H9 (cell line): Measurements from ENCODE around the gene GPM6B. TPM values are rescaled to one million over a fixed set of nuclear protein-coding genes. Genes with fewer than 3 reads are reported as not detected.
A peak's percentile ranks its signal among the peaks of the same experiment; 100 is the strongest.

Experiments
- DNase-seq: peaks from one replicate; pipeline ENCODE4 v3.0.0-alpha.2; 2017
- H2AFZ ChIP-seq: one replicate; pipeline ENCODE4 v1.6.1; 2013; ENCODE audit warnings: mild to moderate bottlenecking, low read length, control low read depth, moderate library complexity
- H2AK5ac ChIP-seq: 2 replicates; pipeline ENCODE4 v1.6.1; 2013; ENCODE audit warnings: low read length, control low read depth, mixed read lengths; ENCODE audit not compliant: insufficient read length
- H2BK120ac ChIP-seq: one replicate; pipeline ENCODE4 v1.6.1; 2013; ENCODE audit warnings: low read depth, mild to moderate bottlenecking, low read length, control low read depth, inconsistent platforms; ENCODE audit not compliant: poor library complexity, severe bottlenecking
- H2BK12ac ChIP-seq: 2 replicates; pipeline ENCODE4 v1.6.1; 2013; ENCODE audit warnings: low read length, control low read depth, mixed read lengths, low read depth; ENCODE audit not compliant: insufficient read length
- H2BK15ac ChIP-seq: 2 replicates; pipeline ENCODE4 v1.6.1; 2013; ENCODE audit warnings: low read depth, low read length, control low read depth
- H2BK20ac ChIP-seq: one replicate; pipeline ENCODE4 v1.6.1; 2013; ENCODE audit warnings: low read depth, mild to moderate bottlenecking, low read length, control low read depth, inconsistent platforms; ENCODE audit not compliant: poor library complexity, severe bottlenecking
- H2BK5ac ChIP-seq: 2 replicates; pipeline ENCODE4 v1.6.1; 2013; ENCODE audit warnings: low read length, control low read depth, mixed read lengths; ENCODE audit not compliant: insufficient read length
- H3K14ac ChIP-seq: 2 replicates; pipeline ENCODE4 v1.6.1; 2013; ENCODE audit warnings: low read length, control low read depth; ENCODE audit not compliant: insufficient read depth
- H3K18ac ChIP-seq: 2 replicates; pipeline ENCODE4 v1.6.1; 2013; ENCODE audit warnings: low read depth, mild to moderate bottlenecking, mixed read lengths, low read length, control low read depth; ENCODE audit not compliant: insufficient read length
- H3K23ac ChIP-seq: 2 replicates; pipeline ENCODE4 v1.6.1; 2013; ENCODE audit warnings: low read length, control low read depth, mixed read lengths, low read depth; ENCODE audit not compliant: insufficient read length
- H3K23me2 ChIP-seq: 2 replicates; pipeline ENCODE4 v1.6.1; 2013; ENCODE audit warnings: low read depth, mild to moderate bottlenecking, mixed read lengths, low read length, control low read depth; ENCODE audit not compliant: insufficient read length, poor library complexity, severe bottlenecking
- H3K27ac ChIP-seq: 2 replicates; pipeline ENCODE4 v1.5.1; 2013; ENCODE audit warnings: low read length, control low read depth, mixed read lengths, low read depth; ENCODE audit not compliant: insufficient read length
- H3K27me3 ChIP-seq: 2 replicates; pipeline ENCODE4 v1.6.1; 2013; ENCODE audit warnings: low read length, control low read depth, inconsistent platforms; ENCODE audit not compliant: insufficient read depth
- H3K4ac ChIP-seq: 2 replicates; pipeline ENCODE4 v1.6.1; 2013; ENCODE audit warnings: low read depth, mild to moderate bottlenecking, control low read depth, inconsistent platforms, low read length, moderate library complexity
- H3K4me1 ChIP-seq: 2 replicates; pipeline ENCODE4 v1.6.1; 2013; ENCODE audit warnings: low read length, control low read depth, inconsistent platforms; ENCODE audit not compliant: insufficient read depth
- H3K4me2 ChIP-seq: 2 replicates; pipeline ENCODE4 v1.6.1; 2013; ENCODE audit warnings: low read length, control low read depth, mixed read lengths; ENCODE audit not compliant: insufficient read length, insufficient read depth
- H3K56ac ChIP-seq: 2 replicates; pipeline ENCODE4 v1.6.1; 2013; ENCODE audit warnings: low read depth, mild to moderate bottlenecking, mixed read lengths, low read length, control low read depth; ENCODE audit not compliant: insufficient read length
- H3K79me1 ChIP-seq: 2 replicates; pipeline ENCODE4 v1.6.1; 2013; ENCODE audit warnings: low read depth, mild to moderate bottlenecking, moderate library complexity, low read length, control low read depth, inconsistent platforms; ENCODE audit not compliant: insufficient read depth, poor library complexity, severe bottlenecking
- H3K79me2 ChIP-seq: 2 replicates; pipeline ENCODE4 v1.6.1; 2013; ENCODE audit warnings: low read length, control low read depth, inconsistent platforms; ENCODE audit not compliant: insufficient read depth
- H3K9ac ChIP-seq: 2 replicates; pipeline ENCODE4 v1.6.1; 2013; ENCODE audit warnings: low read length, control low read depth, mixed read lengths; ENCODE audit not compliant: insufficient read length; ENCODE audit errors: extremely low read depth
- H3K9me3 ChIP-seq: one replicate; pipeline ENCODE4 v1.6.1; 2013; ENCODE audit warnings: low read depth, low read length, inconsistent platforms; ENCODE audit not compliant: control insufficient read depth
- H3T11ph ChIP-seq: one replicate; pipeline ENCODE4 v1.6.1; 2013; ENCODE audit warnings: mild to moderate bottlenecking, low read length, control low read depth, inconsistent platforms
- H4K20me1 ChIP-seq: one replicate; pipeline ENCODE4 v1.6.1; 2013; ENCODE audit not compliant: control insufficient read depth, insufficient read length, insufficient read depth
- H4K5ac ChIP-seq: 2 replicates; pipeline ENCODE4 v1.6.1; 2013; ENCODE audit warnings: low read depth, mild to moderate bottlenecking, mixed read lengths, low read length, control low read depth; ENCODE audit not compliant: insufficient read length
- H4K8ac ChIP-seq: replicated peaks from 2 replicates; pipeline ENCODE4 v1.6.1; 2013; ENCODE audit warnings: low read length, control low read depth, mixed read lengths, low read depth; ENCODE audit not compliant: insufficient read length
- H4K91ac ChIP-seq: 2 replicates; pipeline ENCODE4 v1.6.1; 2013; ENCODE audit warnings: low read depth, mild to moderate bottlenecking, moderate library complexity, mixed read lengths, low read length, control low read depth; ENCODE audit not compliant: insufficient read length
- H3K27ac Mint-ChIP-seq, 3 experiments: 2 replicates in 2 of 3; 3 replicates in 1 of 3; pipeline ENCODE4 v1.8.0; 2020 to 2021; ENCODE audit warnings: mixed read lengths in 3 of 3, mild to moderate bottlenecking in 1 of 3, moderate library complexity in 1 of 3
- H3K27me3 Mint-ChIP-seq: 2 replicates; pipeline ENCODE4 v1.8.0; 2021; ENCODE audit warnings: low read depth, mild to moderate bottlenecking, moderate library complexity, mixed read lengths
- H3K36me3 Mint-ChIP-seq, 3 experiments: 2 replicates in 2 of 3; 3 replicates in 1 of 3; pipeline ENCODE4 v1.8.0; 2020 to 2021; ENCODE audit warnings: low read depth in 3 of 3, mixed read lengths in 3 of 3; ENCODE audit not compliant: insufficient read depth in 1 of 3
- H3K4me1 Mint-ChIP-seq, 2 experiments: 2 replicates each; pipeline ENCODE4 v1.8.0; 2020; ENCODE audit warnings: mixed read lengths in 2 of 2
- H3K4me3 Mint-ChIP-seq, 2 experiments: 2 replicates in 1 of 2; 3 replicates in 1 of 2; pipeline ENCODE4 v1.8.0; 2020 to 2021; ENCODE audit warnings: mild to moderate bottlenecking in 2 of 2, mixed read lengths in 2 of 2, moderate library complexity in 1 of 2
- H3K9me3 Mint-ChIP-seq, 2 experiments: 2 replicates in 1 of 2; 3 replicates in 1 of 2; pipeline ENCODE4 v1.8.0; 2020; ENCODE audit warnings: mild to moderate bottlenecking in 2 of 2, mixed read lengths in 2 of 2, moderate library complexity in 1 of 2
- WGBS: extraction: QIAGEN DNeasy Blood & Tissue Kit; methylation state at CpG from one replicate; pipeline ENCODE4 v1.1.7; 2013; ENCODE audit warnings: missing lambda C conversion rate, low lambda C conversion rate, mixed read lengths; ENCODE audit not compliant: insufficient read length; ENCODE audit errors: extremely low coverage; 5-methylcytosine and 5-hydroxymethylcytosine counted together
- total RNA-seq: library from RNA; stranded (reverse); gene quantifications from 2 replicates; pipeline ENCODE4 v1.2.1, GENCODE V29; 2021
- TF ChIP-seq, protein P1 (sequence below): fragments of 200-600 bp; sonication (generic); conservative IDR thresholded peaks from 3 replicates; pipeline ENCODE4 v1.8.0; 2021; ENCODE audit warnings: antibody characterized with exemption, mild to moderate bottlenecking

GPM6B gene
- total RNA-seq, 1 experiment from 2014 or later = 73.9 TPM

GRCh38 chrX:13761606-13762414 lies 55.1 kb downstream of the GPM6B start:
- Histone ChIP-seq H3K23me2 (no peaks in the 10 kb centered on the region), H2AK5ac (no peak overlapping the region), H3K9ac (no peak overlapping the region), H3T11ph (no peak overlapping the region), H3K79me2 (no peaks in the 10 kb centered on the region), H2BK15ac (no peak overlapping the region), H4K20me1 (no peaks in the 10 kb centered on the region), H3K23ac (no peak overlapping the region), H2BK12ac (no peak overlapping the region), H3K4me1 (peaks cover 11% of the 10 kb centered on the region; the same call in 1 of the 2 replicates), H3K27me3 (no peaks in the 10 kb centered on the region; the same call in 1 of the 2 replicates), H2AFZ (no peak overlapping the region), H2BK5ac (no peak overlapping the region), H3K79me1 (no peaks in the 10 kb centered on the region), H3K18ac (no peak overlapping the region), H3K14ac (no peak overlapping the region), H4K91ac (no peak overlapping the region), H3K4me2 (peak overlapping the region; percentile 65), H4K8ac (no peak overlapping the region), H3K9me3 (no peaks in the 10 kb centered on the region), H4K5ac (no peak overlapping the region), H2BK20ac (no peak overlapping the region), H2BK120ac (no peak overlapping the region), H3K27ac (peak overlapping the region; percentile 59), H3K56ac (no peak overlapping the region), H3K4ac (no peak overlapping the region)
- TF ChIP-seq, protein P1, sequence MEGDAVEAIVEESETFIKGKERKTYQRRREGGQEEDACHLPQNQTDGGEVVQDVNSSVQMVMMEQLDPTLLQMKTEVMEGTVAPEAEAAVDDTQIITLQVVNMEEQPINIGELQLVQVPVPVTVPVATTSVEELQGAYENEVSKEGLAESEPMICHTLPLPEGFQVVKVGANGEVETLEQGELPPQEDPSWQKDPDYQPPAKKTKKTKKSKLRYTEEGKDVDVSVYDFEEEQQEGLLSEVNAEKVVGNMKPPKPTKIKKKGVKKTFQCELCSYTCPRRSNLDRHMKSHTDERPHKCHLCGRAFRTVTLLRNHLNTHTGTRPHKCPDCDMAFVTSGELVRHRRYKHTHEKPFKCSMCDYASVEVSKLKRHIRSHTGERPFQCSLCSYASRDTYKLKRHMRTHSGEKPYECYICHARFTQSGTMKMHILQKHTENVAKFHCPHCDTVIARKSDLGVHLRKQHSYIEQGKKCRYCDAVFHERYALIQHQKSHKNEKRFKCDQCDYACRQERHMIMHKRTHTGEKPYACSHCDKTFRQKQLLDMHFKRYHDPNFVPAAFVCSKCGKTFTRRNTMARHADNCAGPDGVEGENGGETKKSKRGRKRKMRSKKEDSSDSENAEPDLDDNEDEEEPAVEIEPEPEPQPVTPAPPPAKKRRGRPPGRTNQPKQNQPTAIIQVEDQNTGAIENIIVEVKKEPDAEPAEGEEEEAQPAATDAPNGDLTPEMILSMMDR = no peak
- WGBS = no CpG with 5 or more reads among the region's 7 CpGs
- peaks cover 24 to 39% of the 10 kb centered on the region in 2 experiments for H3K9me3 Mint-ChIP-seq
- peak overlapping the region in 1 of 2 experiments; percentile 48; a peak in 3 of 5 replicates for H3K4me3 Mint-ChIP-seq
- H3K36me3 Mint-ChIP-seq = peaks cover 12 to 67% (median 44%) of the 10 kb centered on the region in 3 experiments
- H3K4me1 Mint-ChIP-seq = peaks cover 32 to 57% of the 10 kb centered on the region in 2 experiments
- H3K27ac Mint-ChIP-seq = peak overlapping the region in 2 of 3 experiments; percentile 37 to 92; a peak in 3 of 7 replicates
- peak; percentile 56 for DNase-seq
- no peaks in the 10 kb centered on the region for H3K27me3 Mint-ChIP-seq
